Epithelial cell of proximal tubule (primary cell): ENCODE results near the gene RNF223. TPM values are rescaled to one million over a fixed set of nuclear protein-coding genes. Genes with fewer than 3 reads are reported as not detected.

Experiments used
- DNase-seq: peaks from one replicate; pipeline ENCODE4 v3.0.0-alpha.2; 2011; ENCODE audit warnings: low read depth
- H3K4me3 ChIP-seq: 2 replicates; pipeline ENCODE4 v1.5.1; 2011; ENCODE audit warnings: low read depth, mild to moderate bottlenecking, low read length
- total RNA-seq: library from RNA; depleted of rRNA; stranded (reverse); fragments of >200 nt; gene quantifications from 2 replicates; pipeline ENCODE4 v1.2.3, GENCODE V29; 2015
- TF ChIP-seq, protein P1 (sequence below): conservative IDR thresholded peaks from 2 replicates; pipeline ENCODE4 v1.5.1; 2012; ENCODE audit warnings: low read depth, mild to moderate bottlenecking, low read length

The RNF223 gene
- total RNA-seq, 1 donor from 2014 or later, result 1.6 TPM

DNA sequence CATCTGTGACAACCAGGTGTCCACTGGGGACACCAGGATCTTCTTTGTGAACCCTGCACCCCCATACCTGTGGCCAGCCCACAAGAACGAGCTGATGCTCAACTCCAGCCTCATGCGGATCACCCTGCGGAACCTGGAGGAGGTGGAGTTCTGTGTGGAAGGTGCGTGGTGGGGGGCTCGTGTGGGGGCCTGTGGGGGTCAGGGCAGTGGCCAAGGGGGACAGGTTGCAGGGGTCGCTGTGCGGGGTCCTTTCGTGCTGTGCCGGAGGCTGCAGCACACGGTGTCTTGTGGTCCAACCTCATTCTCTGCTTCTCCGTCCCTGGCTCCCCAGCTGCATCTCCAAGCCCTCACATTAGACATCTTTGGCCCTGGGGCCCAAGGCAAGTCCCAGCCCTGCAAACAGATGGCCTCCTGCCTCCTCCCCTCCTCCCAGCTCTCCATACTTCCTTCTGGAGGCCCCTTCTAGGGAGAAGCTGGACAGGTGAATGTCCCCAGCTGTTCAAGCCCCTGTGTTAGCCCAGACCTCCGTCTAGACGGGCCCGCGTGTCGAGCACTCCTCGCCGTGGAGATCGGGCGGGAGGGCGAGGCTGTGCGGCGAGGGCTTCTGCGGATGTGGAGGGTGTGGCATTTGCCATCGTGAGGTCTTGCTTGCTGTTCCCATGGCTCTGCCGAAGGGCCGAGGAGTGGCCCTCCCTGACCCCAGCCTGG, 51.6 kb downstream of the RNF223 start:
- peak overlapping the region; percentile 70 for H3K4me3 ChIP-seq
- TF ChIP-seq, protein P1, sequence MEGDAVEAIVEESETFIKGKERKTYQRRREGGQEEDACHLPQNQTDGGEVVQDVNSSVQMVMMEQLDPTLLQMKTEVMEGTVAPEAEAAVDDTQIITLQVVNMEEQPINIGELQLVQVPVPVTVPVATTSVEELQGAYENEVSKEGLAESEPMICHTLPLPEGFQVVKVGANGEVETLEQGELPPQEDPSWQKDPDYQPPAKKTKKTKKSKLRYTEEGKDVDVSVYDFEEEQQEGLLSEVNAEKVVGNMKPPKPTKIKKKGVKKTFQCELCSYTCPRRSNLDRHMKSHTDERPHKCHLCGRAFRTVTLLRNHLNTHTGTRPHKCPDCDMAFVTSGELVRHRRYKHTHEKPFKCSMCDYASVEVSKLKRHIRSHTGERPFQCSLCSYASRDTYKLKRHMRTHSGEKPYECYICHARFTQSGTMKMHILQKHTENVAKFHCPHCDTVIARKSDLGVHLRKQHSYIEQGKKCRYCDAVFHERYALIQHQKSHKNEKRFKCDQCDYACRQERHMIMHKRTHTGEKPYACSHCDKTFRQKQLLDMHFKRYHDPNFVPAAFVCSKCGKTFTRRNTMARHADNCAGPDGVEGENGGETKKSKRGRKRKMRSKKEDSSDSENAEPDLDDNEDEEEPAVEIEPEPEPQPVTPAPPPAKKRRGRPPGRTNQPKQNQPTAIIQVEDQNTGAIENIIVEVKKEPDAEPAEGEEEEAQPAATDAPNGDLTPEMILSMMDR, result no peak
- DNase-seq, result no peak

DNA sequence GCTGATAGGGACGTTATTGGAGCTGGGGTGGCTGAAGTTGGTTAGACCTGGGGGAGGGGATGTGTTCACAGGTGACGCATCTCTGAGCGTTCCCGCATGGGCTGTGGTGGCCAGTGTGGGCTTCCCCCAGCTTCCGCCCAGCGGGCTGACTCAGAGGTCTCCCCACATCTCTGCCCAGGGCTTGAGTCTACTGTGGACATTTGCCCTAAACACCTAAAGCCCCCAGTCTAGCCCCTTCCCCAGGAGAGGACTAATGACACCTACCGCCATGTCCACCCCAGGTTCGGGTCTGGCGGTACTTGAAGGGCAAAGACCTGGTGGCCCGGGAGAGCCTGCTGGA, 52.2 kb downstream of the RNF223 start:
- TF ChIP-seq, protein P1, result no peak
- no peak for DNase-seq
- peak overlapping the region; percentile 70 for H3K4me3 ChIP-seq

DNA sequence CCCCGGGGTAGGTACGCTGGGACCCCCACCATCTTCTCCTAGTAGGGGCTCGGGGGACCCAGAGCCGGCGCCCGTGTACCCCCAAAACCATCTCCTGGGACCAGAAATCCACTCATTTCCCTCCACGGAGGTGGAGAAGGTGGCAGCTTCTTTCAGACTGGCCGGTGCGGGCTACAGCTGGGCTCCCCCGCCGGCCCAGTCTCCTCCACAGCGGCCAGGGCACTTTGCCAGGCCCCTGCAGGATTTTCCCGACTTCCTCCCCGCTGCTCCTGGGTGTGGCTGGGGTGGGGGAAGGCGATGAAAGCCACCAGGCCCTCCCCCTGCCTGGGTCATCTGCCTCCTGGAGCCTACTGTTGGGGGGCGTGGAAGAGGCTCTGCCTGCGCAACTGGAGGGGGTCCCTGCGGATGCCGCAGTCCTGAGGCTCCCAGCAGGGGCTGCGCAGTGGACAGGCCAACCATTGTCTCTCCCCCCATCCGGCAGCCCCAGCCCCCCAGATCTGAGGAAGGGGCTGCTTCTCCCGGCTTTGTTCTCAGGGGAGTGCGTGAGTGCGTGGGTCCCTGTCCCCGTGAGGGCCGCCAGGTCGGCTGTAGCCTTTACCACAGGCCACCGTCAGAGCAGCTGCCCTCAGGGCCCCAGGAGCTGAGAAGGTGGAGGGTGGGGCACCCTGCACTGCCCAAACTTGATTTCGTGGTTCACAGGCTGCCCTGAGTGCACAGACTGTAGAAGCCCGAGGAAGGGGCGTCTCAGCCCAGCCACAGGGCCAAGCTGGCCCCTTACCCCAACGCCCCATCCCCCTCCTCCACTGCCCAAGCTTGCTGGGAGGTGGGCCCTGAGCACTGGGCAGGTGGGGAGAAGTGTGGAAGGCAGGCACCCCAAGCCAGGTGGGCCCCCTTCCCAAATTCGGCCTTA, 52.8 kb downstream of the RNF223 start:
- TF ChIP-seq, protein P1, result no peak
- DNase-seq, result no peak
- peak overlapping the region; percentile 70 for H3K4me3 ChIP-seq

Other genes starting within 250 kb of the RNF223 start
- gene SAMD11, start 150.4 kb downstream of the RNF223 start, total RNA-seq, result 0.51 and 3.5 TPM in 2 replicates
- 73.9 and 132 TPM in 2 replicates for gene NOC2L, start 115.0 kb downstream of the RNF223 start, total RNA-seq
- 11.9 and 33.3 TPM in 2 replicates for gene KLHL17, start 113.7 kb downstream of the RNF223 start, total RNA-seq
- 3.1 and 6.8 TPM in 2 replicates for gene PLEKHN1, start 107.8 kb downstream of the RNF223 start, total RNA-seq
- gene PERM1, start 92.2 kb downstream of the RNF223 start, total RNA-seq, result not detected in 2 replicates
- 141 and 193 TPM in 2 replicates for gene HES4, start 74.2 kb downstream of the RNF223 start, total RNA-seq
- 66.0 and 75.6 TPM in 2 replicates for gene ISG15, start 60.8 kb downstream of the RNF223 start, total RNA-seq
- 261 and 462 TPM in 2 replicates for gene AGRN, start 54.2 kb downstream of the RNF223 start, total RNA-seq
- 20.2 and 24.9 TPM in 2 replicates for gene C1orf159, start 41.8 kb upstream of the RNF223 start, total RNA-seq
- gene TTLL10, start 99.6 kb upstream of the RNF223 start, total RNA-seq, result not detected in 2 replicates
- 0.65 and 3.1 TPM in 2 replicates for gene TNFRSF18, start 132.3 kb upstream of the RNF223 start, total RNA-seq
- gene TNFRSF4, start 139.8 kb upstream of the RNF223 start, total RNA-seq, result 0.36 and 0.40 TPM in 2 replicates
- gene SDF4, start 157.7 kb upstream of the RNF223 start, total RNA-seq, result 149 and 156 TPM in 2 replicates
- gene B3GALT6, start 157.9 kb upstream of the RNF223 start, total RNA-seq, result 34.1 and 36.6 TPM in 2 replicates
- gene C1QTNF12, start 172.4 kb upstream of the RNF223 start, total RNA-seq, result 1.7 and 5.1 TPM in 2 replicates
- 49.3 and 84.1 TPM in 2 replicates for gene UBE2J2, start 199.5 kb upstream of the RNF223 start, total RNA-seq
- 0.14 and 1.5 TPM in 2 replicates for gene SCNN1D, start 206.1 kb upstream of the RNF223 start, total RNA-seq
- 21.8 and 29.1 TPM in 2 replicates for gene ACAP3, start 233.6 kb upstream of the RNF223 start, total RNA-seq
- 46.5 and 92.7 TPM in 2 replicates for gene PUSL1, start 234.3 kb upstream of the RNF223 start, total RNA-seq